Stimulated activated CD8-positive, alpha-beta memory T cell treated with anti-CD3 and anti-CD28 coated beads, Interleukin-15, amount 100 ng/mL, for 1 hour (primary cell): ENCODE measurements around the gene TCERG1L.
"Not testable (repeated sequence)": the region's sequence is repeated elsewhere in the genome, so short reads cannot be mapped to it uniquely, and the experiment has no call there.

Experiments
- DNase-seq: peaks from one replicate; pipeline ENCODE4 v3.0.0-alpha.2; 2020; ENCODE audit warnings: low read depth

TCERG1L gene

DNA sequence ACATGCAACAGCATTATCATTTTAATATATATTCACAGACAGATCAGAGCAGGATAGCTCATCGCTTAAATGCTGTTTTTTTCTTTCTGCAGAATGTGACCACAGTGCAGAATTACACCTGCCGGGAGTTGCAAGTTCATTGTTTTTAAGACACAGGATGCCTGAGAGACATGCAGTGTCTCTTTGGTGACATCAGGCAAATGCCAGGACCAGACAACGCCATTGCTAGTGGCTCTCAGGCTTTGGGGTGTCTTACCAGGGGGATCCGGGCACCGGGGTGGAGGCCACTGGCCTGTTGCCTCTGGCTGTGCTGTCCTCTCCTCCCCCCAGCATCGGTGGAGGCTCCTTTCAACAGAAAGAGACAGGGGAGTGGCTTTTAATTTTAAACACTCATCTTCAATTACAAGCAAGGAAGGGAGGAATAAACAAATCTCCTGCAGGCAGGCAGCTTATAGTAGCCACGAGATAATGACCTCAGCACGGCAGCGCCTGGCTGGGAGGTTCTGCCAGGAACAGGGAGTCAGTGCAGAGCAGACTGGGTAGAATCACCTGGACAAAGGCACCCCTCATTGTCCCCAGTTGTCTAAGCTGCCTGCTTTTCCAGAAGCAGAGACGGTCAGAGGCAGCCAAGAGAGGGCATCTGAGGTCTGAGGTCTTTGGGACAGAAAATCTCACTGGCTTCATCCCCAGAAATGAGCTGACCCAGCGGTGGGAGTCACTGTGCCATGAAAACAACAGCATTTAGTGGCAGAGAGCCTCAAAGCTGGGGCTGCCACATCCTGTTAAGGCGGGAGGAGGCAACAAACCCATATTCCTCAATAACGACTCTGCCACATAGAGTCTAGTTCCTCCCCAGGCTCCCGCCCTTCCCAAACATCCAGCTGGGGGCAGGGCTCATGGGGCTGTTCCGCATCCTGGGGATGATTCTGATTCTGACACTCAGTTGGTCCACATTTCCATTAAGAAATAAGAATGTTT is 148.4 kb downstream of the TCERG1L start:
- DNase-seq, result no peak

DNA sequence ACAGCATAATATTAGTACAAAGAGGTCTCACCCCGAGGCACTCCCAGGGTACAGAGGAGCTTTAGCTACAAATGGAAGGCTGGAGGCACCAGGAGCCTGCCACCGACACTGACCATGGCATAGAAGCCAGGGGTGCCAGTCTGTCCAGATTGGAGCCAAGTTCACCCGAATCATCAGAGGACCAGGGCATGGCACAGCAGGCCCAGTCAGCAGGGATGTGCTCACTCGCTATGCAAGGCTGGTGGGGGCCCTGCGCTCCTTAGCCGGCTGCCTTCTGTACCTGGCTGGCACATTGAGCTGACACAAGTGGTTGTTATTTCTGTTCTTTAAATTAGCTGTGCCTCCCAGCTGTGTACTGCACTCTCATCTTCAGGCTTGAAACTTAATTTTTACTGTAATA is 149.3 kb downstream of the TCERG1L start:
- DNase-seq, result no peak

- DNase-seq, result no peak
Observed at GRCh38 chr10:131161087-131161486, 150.4 kb downstream of the TCERG1L start.

GRCh38 chr10:131160219-131160875 is 151.2 kb downstream of the TCERG1L start:
- DNase-seq, result no peak

DNA sequence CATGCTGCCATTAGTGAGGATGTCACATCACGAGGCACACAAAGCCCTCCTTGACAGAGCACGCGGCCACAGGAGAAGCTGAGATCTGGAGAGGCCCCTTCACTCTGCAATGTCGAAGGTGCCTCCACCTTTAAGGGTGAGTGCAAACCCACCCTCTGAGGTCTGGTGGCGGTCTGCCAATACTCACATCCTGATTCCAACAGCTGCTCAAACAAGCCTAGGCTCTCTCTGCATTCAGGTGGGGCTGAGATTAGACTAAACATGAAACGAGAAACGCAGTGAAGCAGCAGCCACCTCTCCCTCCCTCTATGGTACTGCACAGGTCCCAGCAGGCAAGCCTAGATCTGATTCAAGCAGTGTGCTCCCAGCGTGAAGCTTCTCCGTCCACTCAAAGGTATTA is 151.8 kb downstream of the TCERG1L start:
- DNase-seq, result no peak

- no peak for DNase-seq
Observed at GRCh38 chr10:131158695-131159094, 152.8 kb downstream of the TCERG1L start.

- DNase-seq, result no peak
Observed at GRCh38 chr10:131157899-131158298, 153.6 kb downstream of the TCERG1L start.

- no peak for DNase-seq
Observed at GRCh38 chr10:131155876-131156230, 155.7 kb downstream of the TCERG1L start.

DNA sequence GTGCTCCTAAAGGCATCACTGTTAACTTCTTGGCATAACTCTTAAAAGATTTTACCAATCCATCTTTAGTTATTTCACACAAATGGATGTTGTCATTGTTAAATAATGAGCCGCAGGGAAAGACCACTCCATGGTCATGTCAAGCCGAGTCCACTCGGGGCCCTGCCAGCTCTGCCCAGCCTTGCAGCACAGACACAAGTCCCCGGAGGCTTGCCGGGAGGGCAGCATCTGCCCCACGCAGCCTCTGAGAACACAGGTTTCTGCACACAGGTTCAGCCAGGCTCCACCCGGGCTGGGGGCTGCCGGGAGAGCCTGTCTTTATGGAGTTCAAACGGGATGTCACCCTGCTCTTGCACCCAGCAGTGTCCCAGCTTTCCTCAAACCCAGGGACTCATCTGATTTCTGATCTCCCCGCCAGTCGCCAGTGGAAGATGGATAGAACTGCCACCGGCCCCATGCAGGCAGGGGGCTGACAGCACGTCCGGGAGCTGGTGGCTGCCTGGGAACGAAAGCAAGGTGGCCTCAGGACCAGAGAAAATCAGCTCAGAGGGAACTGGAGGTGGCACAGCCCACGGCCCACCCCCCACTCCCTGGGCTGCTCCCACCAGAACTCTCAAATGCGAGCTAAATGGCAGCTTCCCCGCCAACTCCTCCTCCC is 156.2 kb downstream of the TCERG1L start:
- DNase-seq, result no peak

GRCh38 chr10:131154306-131155025 is 157.1 kb downstream of the TCERG1L start:
- no peak for DNase-seq

- DNase-seq, result not testable (repeated sequence)
Observed at GRCh38 chr10:131152456-131152855, 159.1 kb downstream of the TCERG1L start.

- no peak for DNase-seq
Observed at GRCh38 chr10:131150126-131150525, 161.4 kb downstream of the TCERG1L start.

- no peak for DNase-seq
Observed at GRCh38 chr10:131149586-131149985, 161.9 kb downstream of the TCERG1L start.

- DNase-seq, result no peak
Observed at GRCh38 chr10:131149111-131149510, 162.4 kb downstream of the TCERG1L start.

DNA sequence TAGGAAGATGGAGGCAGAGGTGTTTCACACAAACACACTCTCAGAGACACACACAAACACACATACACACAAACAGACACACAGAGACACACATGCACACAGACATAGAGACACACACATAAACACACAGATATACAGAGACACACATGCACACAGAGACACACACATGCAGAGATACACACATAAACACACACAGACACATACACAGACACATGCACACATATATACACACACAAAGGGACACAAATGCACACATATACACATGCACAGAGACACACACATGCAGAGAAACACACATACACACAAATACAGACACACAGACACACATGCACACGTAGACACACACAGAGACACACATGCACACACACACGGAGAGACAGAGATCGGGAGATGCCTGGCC is 163.3 kb downstream of the TCERG1L start:
- no peak for DNase-seq

DNA sequence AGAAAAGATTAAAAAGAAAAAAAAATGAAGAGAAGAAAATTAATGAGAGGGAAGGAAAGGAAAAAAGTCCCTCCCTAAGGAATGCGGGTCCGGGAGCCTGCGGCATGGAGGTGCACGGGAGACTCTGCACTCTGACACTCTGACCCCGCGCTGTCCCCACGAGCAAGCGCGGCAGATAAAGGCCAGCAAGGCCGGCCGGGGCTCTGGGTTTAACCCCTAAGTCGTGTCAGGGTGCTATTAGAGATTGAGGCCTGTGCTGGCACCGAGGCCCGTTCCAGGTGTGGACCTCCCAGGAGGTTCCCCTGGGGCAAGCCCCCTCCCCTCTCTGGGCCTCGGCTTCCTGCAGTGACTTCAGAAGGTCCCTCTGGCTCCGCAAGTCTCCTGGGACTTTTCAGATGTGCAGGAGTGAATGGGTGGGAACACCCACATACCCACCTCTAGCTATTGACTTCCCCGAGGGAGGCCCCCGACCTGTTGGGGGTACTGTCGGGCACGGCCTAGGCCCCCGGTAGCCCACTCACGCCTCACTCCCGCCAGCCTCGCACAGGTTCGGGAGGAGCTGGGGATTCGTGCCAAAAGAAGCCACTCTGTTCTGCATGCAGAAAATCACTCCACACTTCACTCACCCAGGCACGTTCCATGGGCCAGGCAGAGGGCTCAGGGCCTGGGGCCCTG is 164.1 kb downstream of the TCERG1L start:
- DNase-seq, result no peak

GRCh38 chr10:131146790-131147189 is 164.7 kb downstream of the TCERG1L start:
- DNase-seq, result no peak

DNA sequence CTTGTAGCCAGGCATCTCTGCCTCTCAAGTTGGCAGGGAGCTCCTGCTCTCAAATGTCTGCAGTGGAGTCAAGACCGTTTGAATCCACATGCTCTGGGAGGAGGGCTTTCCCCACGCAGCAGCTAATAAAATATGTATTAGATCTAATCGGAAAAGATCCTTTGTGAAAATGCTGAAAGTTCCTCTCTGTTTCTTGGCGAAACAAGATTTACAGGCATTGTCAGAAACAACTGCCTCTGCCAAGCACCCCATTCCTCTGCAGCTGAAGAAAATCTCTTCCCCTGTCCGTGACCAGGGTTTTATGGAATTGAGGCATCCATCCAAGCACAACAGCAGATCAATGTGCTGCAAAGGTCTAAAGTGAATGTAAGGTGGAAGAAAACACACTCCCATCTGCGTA is 165.8 kb downstream of the TCERG1L start:
- DNase-seq, result no peak

DNA sequence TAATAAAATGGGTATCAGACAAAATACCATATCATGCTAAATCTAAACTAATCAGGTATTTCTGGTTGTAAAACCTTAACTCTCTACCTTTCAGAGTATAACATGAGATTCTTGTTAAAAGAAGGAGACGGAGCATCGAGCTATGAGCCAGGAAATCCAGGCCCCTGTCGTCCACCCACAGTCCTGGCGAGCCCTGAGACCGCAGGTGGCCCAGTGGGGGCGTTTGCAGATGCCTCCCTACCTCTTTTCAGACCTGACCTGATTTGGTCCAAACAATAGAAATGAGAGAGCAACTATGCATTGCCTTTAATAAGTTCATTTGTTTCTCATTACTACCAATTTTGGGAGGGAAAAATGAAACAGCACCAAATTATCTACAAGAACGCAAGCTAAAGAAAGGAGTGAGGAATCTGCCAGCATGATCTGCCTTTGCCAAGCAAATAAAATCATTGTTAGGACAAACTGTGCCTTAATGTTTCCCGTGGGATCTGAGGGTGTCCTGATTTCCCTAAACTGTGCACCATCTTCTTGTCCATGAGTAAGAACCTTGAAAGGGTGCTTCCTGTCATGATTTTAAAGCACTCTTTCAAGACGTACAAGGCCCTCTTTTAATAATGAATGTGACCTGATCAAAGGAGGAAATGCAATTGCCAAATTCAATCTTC is 166.7 kb downstream of the TCERG1L start:
- DNase-seq, result no peak

GRCh38 chr10:131144196-131144595 is 167.3 kb downstream of the TCERG1L start:
- DNase-seq, result no peak
